ENCODE data around the gene FHIT.

Gene FHIT

GRCh38 chr3:60979461-60980341, 271.6 kb downstream of the FHIT start:
- no peak for DNase-seq

- DNase-seq = no peak
These were observed 277.9 kb downstream of the FHIT start for GRCh38 chr3:60973321-60973720.

GRCh38 chr3:60972599-60972998, 278.7 kb downstream of the FHIT start:
- no peak for DNase-seq

- DNase-seq = no peak
These were observed 280.4 kb downstream of the FHIT start for GRCh38 chr3:60970850-60971249.

DNA sequence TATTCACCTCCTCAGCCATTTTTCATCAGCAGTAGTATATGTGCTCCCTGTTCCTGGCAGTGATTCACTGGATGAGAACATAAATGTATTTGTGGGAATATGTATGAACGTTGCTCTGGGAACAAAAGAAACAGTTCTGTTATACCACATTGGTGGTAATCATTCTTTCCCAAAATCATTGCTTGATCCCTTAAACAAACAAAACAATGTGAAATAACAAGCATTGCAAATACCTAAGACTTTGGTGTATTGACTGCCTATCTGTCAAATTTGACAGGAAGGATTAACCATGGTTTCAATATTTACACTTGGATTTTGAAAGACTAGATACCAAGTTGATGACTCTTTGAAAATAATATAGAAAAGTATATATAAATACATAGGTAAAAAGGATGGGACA, 284.1 kb downstream of the FHIT start:
- DNase-seq = no peak

DNA sequence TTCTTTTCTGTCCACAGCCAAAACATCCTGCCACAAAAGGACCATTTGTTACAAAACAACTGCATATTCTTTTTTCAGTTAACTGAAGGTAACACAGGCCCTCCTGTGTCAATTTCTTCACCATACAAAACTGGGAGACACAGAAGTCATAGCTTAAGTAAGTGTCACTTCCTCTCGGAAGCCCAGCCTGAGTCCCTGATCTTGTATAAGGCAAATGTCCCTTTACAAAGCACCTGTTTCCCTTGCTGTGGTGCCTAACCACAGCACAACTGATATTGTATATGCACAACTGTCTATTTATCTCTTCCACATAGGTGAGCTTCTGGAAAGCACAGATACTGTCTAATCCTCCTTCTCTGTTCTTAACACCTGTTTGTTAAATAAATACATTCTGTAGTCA, 293.7 kb downstream of the FHIT start:
- no peak for DNase-seq

DNA sequence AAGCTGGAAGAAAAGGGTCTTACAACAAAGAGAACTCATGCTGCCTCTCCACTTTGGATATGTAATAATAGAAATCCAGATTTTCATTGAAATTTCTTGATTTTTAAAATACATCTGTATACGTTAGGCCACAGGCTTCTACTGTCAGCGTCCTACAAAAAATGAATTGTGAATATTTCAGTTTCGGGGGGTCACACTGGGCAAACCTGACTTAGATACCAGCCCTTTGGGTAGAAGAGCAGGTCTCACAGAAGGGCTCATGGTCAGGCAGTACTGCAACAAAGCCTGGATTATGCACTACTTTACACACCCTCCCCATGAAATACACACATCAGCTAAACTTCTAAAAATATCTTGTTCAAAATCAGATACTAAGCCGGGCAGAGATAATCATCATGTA, 294.5 kb downstream of the FHIT start:
- DNase-seq = no peak

GRCh38 chr3:60955034-60955433, 296.2 kb downstream of the FHIT start:
- no peak for DNase-seq

GRCh38 chr3:60954048-60954447, 297.2 kb downstream of the FHIT start:
- no peak for DNase-seq

DNA sequence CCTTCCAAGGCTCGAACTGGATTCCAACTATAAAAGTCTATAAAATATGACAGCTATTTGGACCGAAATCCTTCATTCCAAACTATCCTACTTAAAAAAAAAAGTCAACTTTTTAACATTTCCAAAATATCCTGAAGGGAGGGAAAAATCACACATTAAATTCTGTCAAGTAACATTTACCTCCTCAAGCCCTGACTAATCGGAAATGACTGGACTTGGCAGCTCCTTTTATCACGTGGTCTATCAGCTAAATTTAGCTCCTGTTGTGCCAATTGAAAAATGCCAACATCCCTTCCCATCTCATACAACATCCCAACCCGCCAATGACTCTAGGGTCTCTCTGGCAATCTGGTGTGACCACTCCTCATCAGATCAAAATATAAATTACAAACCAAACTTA, 297.9 kb downstream of the FHIT start:
- DNase-seq = no peak

GRCh38 chr3:60952055-60952454, 299.2 kb downstream of the FHIT start:
- no peak for DNase-seq

DNA sequence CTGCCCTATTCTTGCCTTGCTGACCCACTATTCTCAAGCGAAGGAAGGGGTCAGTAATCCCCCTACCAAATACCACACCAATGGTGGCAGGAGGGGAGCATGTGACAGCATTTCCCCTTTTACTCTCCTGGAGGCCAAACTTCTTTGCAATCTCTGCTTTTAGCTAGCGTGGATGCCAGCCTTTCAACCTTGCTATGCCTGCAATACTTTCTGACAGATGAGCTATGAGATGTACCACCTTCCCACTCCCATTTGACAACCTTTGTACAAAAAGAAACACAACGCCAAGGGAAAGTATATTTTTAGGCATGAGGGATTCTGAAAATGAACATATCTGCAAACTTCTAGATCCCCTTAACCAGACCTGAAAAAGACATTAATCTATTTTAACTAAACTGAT, 302.1 kb downstream of the FHIT start:
- DNase-seq = no peak

GRCh38 chr3:60948488-60948887, 302.8 kb downstream of the FHIT start:
- DNase-seq = no peak

GRCh38 chr3:60935709-60936108, 315.5 kb downstream of the FHIT start:
- no peak for DNase-seq

DNA sequence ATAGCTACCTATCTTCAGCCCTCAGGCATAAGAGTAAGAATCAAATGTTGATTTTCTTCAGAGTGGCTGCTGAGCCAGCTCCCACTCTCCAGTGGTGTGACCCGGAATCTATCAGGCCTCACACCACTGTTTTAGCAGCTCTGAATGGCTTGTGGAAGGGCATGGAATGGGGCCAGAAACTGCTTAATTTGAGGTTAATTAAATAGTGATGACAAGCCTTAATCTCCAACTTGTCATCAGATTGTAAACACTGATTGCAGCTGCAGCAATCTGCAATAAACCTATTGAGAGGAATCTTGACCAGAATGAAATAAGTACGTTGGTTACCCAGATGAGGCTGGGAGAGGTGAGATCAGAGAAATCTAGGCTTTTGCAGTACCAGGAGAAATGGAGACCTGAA, 317.4 kb downstream of the FHIT start:
- no peak for DNase-seq

DNA sequence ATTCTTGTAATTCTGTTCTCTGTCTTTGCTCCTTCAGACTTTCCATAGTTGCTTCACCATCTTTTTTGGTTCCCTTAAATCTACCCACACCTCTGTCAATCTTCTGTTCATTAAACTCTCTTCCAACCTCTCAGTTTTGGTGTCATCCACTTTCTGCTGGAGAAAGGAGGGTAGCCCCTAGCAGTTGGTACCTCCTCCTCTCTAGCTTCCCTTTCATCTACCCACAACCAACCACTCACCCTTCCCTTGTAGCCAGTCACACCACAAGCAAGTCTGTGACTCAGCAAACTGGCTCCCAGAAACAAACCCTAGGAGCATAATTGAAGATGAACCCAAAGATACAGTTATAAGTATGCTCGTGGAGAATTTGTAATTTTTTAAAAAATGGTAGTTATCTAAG, 318.6 kb downstream of the FHIT start:
- DNase-seq = no peak

DNA sequence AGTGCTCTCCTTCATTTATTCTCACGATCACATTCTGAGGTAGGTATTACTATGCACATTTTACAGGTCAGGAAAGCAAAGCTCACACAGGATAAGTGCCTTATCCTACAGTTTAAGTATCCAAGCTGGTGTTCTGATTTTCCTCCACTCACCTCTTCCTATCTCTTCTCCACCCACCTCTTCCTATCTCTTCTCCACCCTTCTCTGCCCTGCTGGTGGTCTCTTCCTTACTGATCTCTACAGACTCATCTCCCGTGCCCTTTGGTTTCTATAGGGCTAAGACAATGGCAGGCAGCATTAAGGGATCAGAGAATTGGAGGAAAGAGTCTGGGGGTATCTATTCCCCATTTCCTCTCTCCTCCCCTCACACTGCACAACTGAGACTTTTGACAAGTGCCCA, 319.1 kb downstream of the FHIT start:
- DNase-seq = no peak

GRCh38 chr3:60931452-60931851, 319.8 kb downstream of the FHIT start:
- DNase-seq = no peak

- no peak for DNase-seq
These were observed 330.7 kb downstream of the FHIT start for GRCh38 chr3:60920519-60920918.

DNA sequence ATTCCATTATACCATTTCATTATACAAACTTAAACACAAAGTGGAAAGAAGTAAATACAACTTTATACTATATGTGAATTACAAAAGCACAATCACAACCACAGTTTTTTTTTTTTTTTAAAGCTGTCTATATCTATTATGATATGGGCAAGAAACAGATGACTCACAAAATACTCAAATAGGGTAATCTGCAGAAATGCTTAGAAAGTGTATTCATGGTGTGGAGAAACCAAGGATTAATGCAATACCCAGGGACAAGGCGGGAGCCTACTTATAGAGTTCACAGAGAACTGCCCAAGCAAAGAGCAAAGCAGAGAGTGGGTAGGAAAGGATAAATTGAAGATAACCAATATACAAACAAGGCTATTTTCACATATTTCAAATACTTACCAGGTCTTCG, 332.0 kb downstream of the FHIT start:
- no peak for DNase-seq

- no peak for DNase-seq
These were observed 334.1 kb downstream of the FHIT start for GRCh38 chr3:60917141-60917540.

- DNase-seq = no peak
These were observed 334.7 kb downstream of the FHIT start for GRCh38 chr3:60916546-60916945.

GRCh38 chr3:60913474-60913873, 337.8 kb downstream of the FHIT start:
- no peak for DNase-seq

DNA sequence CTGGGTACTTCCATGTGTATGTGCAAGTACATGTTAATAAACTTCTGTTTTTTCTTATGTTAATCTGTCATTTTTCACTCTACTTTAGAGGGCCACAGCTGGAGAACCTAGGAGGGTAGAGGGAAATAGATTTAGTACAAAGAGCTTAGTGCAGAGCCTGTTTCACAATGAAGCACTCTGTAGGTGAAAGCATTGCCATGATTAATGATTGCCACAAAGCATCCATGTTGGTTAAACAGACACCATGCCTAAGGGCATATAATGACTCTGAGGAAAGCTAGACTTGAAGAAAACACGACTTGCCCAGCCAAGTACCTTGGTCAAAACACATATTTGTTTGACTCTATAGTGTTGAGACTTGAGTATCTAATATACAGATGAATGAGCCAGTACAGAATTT, 338.4 kb downstream of the FHIT start:
- DNase-seq = no peak

DNA sequence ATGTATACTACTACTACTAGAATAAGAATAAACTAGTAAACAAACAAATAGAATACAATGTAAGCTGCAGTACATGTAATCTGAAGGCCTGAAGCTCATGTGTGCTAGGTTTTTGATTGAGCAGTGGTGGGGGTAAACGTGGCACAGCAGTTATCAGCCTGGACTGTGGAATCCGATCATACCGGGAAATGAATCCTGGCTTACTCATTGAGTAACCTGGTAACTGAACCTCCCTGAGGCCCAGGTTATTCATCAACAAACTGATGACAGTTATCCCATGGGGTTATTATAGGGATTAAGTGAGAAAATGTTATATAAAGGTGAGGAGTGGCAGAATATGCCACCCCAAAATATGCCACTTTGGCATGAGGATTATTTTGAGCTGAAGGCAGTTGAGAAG, 339.1 kb downstream of the FHIT start:
- DNase-seq = no peak

All from central memory CD4-positive, alpha-beta T cell (primary cell).